Measurements from ENCODE around the gene AICDA.

AICDA gene

DNA sequence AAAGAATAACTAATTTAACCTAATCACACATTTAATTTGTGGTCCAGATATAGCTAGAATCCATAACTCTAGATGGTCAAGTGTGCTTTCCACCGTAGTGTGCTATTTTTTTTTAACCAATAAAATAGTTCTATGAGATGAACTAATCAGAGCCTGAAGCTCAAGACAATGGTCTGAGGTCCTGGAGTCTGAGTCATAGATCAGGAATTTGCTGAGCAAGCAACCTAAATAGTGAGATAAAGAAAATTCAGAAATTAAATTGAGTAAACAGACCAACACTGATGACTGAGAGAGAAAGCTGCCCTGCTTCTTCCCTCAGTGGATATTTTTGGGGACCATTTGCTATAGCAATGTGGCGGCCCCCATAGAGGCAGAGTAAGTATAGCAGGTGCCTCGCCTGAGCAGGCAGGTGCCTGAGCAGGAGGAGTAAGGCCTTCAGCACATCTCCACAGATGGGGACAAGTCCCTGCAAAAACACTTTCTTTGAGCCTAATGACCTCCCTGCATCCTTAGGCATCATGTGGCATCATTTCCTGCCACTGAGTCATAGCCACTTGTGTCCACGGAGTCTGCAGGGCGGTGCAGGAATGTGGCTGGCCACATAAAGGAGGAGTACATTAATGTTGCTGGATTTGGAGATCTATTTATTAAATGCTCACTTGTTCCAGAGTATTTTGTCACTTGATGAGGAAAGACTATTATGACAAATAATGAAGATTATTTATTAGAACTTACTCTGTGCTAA, 58.0 kb downstream of the AICDA start:
- DNase-seq (ENCODE audit: low spot score) = no peak

DNA sequence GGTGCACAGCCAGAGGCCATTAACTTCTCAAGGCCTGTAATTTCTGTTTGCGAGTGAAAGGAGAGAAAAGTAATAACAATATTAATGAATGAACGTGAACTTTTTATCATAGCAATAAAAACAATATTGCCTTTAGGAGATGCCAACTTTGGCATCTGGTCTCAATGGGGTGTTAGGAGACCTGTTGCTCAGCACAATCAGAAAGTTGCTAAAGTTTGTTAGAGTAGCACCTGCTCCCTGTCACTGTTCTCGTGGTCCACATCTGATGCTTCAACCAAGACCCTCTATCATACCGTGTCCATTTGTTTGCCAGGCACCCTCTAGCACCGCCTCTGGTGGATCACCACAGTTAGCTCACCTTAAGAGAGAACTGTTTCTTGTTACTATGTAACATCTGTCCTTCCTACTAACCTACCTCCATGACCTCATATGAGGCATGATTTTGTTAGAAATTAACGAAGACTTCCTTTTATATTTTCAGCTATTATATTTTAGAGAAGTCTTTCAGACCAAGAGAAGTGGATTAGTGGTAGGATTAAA, 59.5 kb downstream of the AICDA start:
- DNase-seq (ENCODE audit: low spot score) = no peak
